GM18909 (cell line): ENCODE data around the gene CCDC85C.

Experiments used
- ATAC-seq: cut with Tn5 transposase; IDR thresholded peaks from one replicate; pipeline ENCODE4 v1.9.1; 2021; ENCODE audit warnings: mild to moderate bottlenecking; ENCODE audit not compliant: unreplicated experiment, poor library complexity

The CCDC85C gene

GRCh38 chr14:99609245-99610170, 5.5 kb upstream of the CCDC85C start:
- no peak for ATAC-seq

GRCh38 chr14:99608591-99608990, 4.6 kb upstream of the CCDC85C start:
- ATAC-seq, result no peak

DNA sequence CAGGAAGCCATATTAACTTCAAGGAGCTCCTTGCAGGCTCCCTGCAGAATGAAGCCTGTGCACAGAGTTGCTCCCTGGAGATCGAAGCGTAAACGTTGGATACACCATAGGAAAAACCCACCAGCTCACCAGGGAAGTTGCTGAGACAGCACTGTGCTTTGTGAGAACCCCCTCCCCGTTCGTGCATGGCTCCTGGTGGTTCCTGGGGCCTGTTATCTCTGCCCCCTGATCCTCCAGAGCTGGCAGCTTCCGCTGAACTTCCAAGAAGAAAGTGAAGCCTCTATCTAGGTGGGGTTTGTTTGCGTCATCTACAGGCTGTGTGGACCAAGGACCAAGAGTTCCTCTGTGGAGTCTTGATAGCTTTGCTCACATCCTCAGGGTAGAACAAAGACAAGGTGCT, 2.4 kb upstream of the CCDC85C start:
- ATAC-seq, result no peak

- peak; percentile 39 for ATAC-seq
Observed at GRCh38 chr14:99605299-99605961, 1.4 kb upstream of the CCDC85C start.

GRCh38 chr14:99604766-99605298, 825 bp upstream of the CCDC85C start:
- no peak for ATAC-seq

- ATAC-seq, result peak; percentile 87
Observed at GRCh38 chr14:99604278-99604765, 315 bp upstream of the CCDC85C start.

DNA sequence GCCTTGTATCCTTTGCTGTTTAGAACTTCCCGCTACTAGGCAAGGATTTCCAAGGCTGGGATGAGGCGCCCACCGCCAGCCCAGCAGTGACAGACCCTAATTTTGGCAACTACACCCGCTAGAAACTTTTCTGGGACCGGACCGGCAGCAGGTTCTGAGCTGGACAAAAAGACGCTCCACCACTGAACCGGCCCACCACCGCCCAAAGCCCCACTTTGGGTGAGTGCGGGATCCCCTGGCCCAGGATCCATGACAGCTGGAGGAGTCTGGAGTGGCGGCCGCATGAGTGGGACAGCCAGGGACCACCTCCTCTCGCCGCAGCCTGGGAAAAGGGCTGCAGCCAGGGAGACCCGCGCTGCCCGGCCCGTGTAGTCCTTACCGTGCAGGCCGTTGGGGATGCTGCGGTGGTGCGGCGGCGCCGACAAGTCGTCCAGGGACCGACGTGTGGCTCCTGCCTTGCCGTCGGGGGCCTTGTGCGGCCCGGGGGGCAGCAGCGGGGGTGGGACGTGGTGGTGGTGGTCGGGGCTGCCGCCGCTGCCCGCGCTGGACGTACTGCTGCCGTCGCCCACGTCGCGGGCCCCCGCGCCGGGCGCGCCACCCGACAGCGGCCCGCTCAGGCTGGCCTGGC, 1.1 kb downstream of the CCDC85C start:
- ATAC-seq, result no peak

DNA sequence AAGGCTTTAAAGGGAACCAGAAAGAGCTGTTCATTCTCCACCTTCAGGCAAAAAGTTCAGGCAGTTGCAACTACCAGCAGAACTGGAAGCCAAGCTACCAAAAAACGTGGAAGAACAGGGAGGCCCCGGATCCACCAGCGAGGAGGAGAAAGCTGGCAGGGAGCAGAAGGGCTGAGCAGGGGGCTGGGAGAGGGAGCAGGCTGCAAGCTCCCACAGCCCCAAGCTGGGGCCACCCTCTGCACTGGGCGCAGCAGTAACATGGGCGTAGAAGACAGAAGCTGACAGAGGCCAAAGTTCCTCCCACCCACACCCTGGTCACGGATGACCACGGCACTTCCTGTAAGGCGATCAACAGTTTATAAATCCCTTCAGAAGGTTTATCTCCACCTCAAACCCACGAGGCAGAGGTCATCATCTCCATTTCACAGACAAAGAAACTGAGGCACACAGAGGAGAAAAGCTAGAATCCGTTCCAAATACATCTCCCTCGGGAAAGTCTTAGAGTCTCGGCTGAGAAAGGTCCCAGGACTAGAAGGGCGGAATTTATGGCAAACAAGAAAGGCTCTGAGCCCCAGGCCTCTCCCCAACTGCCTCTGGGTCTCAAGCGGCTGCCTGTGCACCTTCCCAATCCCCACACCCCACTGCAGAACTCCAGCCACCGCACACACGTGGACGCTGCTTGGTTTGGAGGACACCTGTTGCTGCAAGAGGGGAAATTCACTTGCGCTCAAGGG, 1.8 kb downstream of the CCDC85C start:
- no peak for ATAC-seq

GRCh38 chr14:99601361-99601831, 2.6 kb downstream of the CCDC85C start:
- ATAC-seq, result no peak

GRCh38 chr14:99600232-99600888, 3.6 kb downstream of the CCDC85C start:
- no peak for ATAC-seq

GRCh38 chr14:99599393-99599792, 4.6 kb downstream of the CCDC85C start:
- no peak for ATAC-seq

- ATAC-seq, result no peak
Observed at GRCh38 chr14:99598774-99599173, 5.2 kb downstream of the CCDC85C start.

DNA sequence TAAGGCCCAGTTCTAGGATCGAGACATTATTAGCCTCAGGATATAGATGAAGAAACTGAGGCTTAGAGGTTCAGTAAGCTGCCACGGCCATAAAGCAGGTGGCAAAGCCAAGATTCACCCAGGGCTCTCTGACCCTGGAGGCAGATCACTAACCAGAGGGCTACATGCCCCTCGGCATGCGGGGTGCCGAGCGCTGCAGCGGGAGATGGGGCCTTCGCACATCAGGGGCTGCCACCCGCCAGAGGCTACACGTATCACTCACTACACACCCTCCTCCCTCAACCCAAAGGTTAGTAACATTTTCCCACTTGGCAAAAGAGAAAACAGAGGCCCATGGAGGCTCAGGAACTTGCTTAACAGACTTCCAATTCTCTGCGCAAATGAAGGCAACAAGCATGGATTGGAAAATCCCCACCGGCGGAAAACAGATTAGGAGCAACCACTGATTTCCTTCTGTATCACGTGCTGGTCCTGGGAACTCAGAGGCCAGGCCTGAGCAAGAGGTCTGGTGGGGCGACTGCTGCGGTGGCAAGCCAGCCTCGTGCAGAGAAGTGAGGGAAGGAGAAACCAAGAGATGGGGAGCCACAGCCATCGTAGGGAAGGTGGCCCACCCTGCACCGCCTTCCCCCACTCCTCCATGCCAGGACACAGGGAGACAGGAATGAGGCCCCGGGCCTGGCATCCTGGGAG, 6.0 kb downstream of the CCDC85C start:
- no peak for ATAC-seq

GRCh38 chr14:99596772-99597171, 7.2 kb downstream of the CCDC85C start:
- no peak for ATAC-seq

- ATAC-seq, result no peak
Observed at GRCh38 chr14:99596071-99596627, 7.9 kb downstream of the CCDC85C start.

- peak; percentile 1 for ATAC-seq
Observed at GRCh38 chr14:99595524-99595923, 8.5 kb downstream of the CCDC85C start.

GRCh38 chr14:99595034-99595433, 9.0 kb downstream of the CCDC85C start:
- peak; percentile 90 for ATAC-seq

GRCh38 chr14:99593971-99594841, 9.8 kb downstream of the CCDC85C start:
- no peak for ATAC-seq
